Fibroblast of upper back skin (primary cell): Measurements from ENCODE around the gene SH2D1B.
"Not testable (repeated sequence)": the region's sequence is repeated elsewhere in the genome, so short reads cannot be mapped to it uniquely, and the experiment has no call there.

ENCODE experiments used
- DNase-seq: peaks from one replicate; pipeline ENCODE4 v3.0.0-alpha.2; 2013

SH2D1B gene

GRCh38 chr1:162412002-162412401 lies at the start of gene SH2D1B:
Gene SH2D1B, minus strand, starts transcription at chr1:162412136. Its CDS starts 120 bp downstream, at chr1:162412016.
- no peak for DNase-seq

- peak; percentile 34 for DNase-seq
Observed at GRCh38 chr1:162458236-162458635, 46.3 kb upstream of the SH2D1B start.

- DNase-seq: no peak
Observed at GRCh38 chr1:162456323-162456722, 44.4 kb upstream of the SH2D1B start.

GRCh38 chr1:162454361-162454760 lies 42.4 kb upstream of the SH2D1B start:
- DNase-seq: not testable (repeated sequence)

- DNase-seq: no peak
Observed at GRCh38 chr1:162446946-162447345, 35.0 kb upstream of the SH2D1B start.

GRCh38 chr1:162444903-162445302 lies 33.0 kb upstream of the SH2D1B start:
- DNase-seq: no peak

GRCh38 chr1:162432977-162433713 lies 21.2 kb upstream of the SH2D1B start:
- DNase-seq: not testable (repeated sequence)

- DNase-seq: no peak
Observed at GRCh38 chr1:162430583-162430982, 18.6 kb upstream of the SH2D1B start.

GRCh38 chr1:162422662-162423375 lies 10.9 kb upstream of the SH2D1B start:
- DNase-seq: no peak

GRCh38 chr1:162421258-162422164 lies 9.6 kb upstream of the SH2D1B start:
- DNase-seq: no peak

GRCh38 chr1:162420120-162420519 lies 8.2 kb upstream of the SH2D1B start:
- DNase-seq: no peak

- not testable (repeated sequence) for DNase-seq
Observed at GRCh38 chr1:162419450-162419931, 7.6 kb upstream of the SH2D1B start.

- DNase-seq: not testable (repeated sequence)
Observed at GRCh38 chr1:162418584-162418983, 6.6 kb upstream of the SH2D1B start.

GRCh38 chr1:162417650-162418049 lies 5.7 kb upstream of the SH2D1B start:
- DNase-seq: no peak

GRCh38 chr1:162416909-162417308 lies 5.0 kb upstream of the SH2D1B start:
- no peak for DNase-seq

GRCh38 chr1:162416215-162416614 lies 4.3 kb upstream of the SH2D1B start:
- DNase-seq: no peak

GRCh38 chr1:162407539-162407938 lies 4.4 kb downstream of the SH2D1B start:
- no peak for DNase-seq

GRCh38 chr1:162406811-162407210 lies 5.1 kb downstream of the SH2D1B start:
- no peak for DNase-seq

- no peak for DNase-seq
Observed at GRCh38 chr1:162405800-162406199, 6.1 kb downstream of the SH2D1B start.

- DNase-seq: peak; percentile 42
Observed at GRCh38 chr1:162404550-162405160, 7.3 kb downstream of the SH2D1B start.

GRCh38 chr1:162400790-162401355 lies 11.1 kb downstream of the SH2D1B start:
- DNase-seq: no peak

GRCh38 chr1:162398999-162399580 lies 12.8 kb downstream of the SH2D1B start:
- DNase-seq: no peak
